ENCODE measurements around the gene CUL2.

Gene CUL2

GRCh38 chr10:35070521-35070920 lies 19.6 kb downstream of the CUL2 start:
- TF ChIP-seq CTCF (conservative IDR thresholded peaks at IDR 0.05; ENCODE audit: control insufficient read depth, insufficient read depth, low read depth, low read length), result no peak
- DNase-seq (ENCODE audit: low read depth), result no peak
- no peak overlapping the region for H3K4me3 ChIP-seq (ENCODE audit: control insufficient read depth, low read depth, low read length)

DNA sequence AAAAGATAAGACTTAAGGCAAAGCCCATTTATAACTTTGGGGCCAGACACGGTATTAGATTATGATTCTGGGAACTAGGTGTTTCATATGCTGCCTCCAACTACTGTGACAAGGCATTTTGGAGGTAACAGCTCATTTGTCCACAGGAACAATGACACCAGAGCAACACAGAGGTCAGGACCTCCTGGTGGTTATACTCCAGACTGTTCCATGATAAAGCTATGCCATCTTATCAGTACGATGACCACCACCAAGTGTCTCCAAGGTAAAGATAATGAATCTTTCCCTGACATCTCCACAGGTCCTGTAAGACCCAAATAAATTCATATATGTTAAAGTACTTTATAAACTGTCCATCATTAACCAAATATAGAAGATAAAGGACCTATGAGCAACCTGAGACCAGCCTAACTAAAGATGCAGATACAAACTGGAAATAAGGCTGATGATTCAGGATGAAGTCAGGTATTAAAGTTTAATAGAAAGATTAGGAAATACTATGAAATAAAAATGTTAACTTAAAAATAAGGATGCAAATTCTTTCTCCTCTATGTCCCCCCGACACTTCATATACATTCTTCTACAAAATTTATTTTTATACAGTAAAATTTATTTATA lies 26.2 kb downstream of the CUL2 start:
- TF ChIP-seq CTCF (conservative IDR thresholded peaks at IDR 0.05; ENCODE audit: control insufficient read depth, insufficient read depth, low read depth, low read length), result no peak
- no peak for DNase-seq (ENCODE audit: low read depth)
- H3K4me3 ChIP-seq (ENCODE audit: control insufficient read depth, low read depth, low read length), result no peak overlapping the region

- peak; percentile 21 for DNase-seq (ENCODE audit: low read depth)
- no peak overlapping the region for H3K4me3 ChIP-seq (ENCODE audit: control insufficient read depth, low read depth, low read length)
- no peak for TF ChIP-seq CTCF (conservative IDR thresholded peaks at IDR 0.05; ENCODE audit: control insufficient read depth, insufficient read depth, low read depth, low read length)
These were observed 30.7 kb downstream of the CUL2 start for GRCh38 chr10:35059481-35059880.

GRCh38 chr10:35058686-35059085 lies 31.5 kb downstream of the CUL2 start:
- no peak for TF ChIP-seq CTCF (conservative IDR thresholded peaks at IDR 0.05; ENCODE audit: control insufficient read depth, insufficient read depth, low read depth, low read length)
- H3K4me3 ChIP-seq (ENCODE audit: control insufficient read depth, low read depth, low read length), result no peak overlapping the region
- DNase-seq (ENCODE audit: low read depth), result no peak

- no peak overlapping the region for H3K4me3 ChIP-seq (ENCODE audit: control insufficient read depth, low read depth, low read length)
- peak; percentile 90 for DNase-seq (ENCODE audit: low read depth)
- TF ChIP-seq CTCF (conservative IDR thresholded peaks at IDR 0.05; ENCODE audit: control insufficient read depth, insufficient read depth, low read depth, low read length), result no peak
These were observed 32.0 kb downstream of the CUL2 start for GRCh38 chr10:35058134-35058533.

DNA sequence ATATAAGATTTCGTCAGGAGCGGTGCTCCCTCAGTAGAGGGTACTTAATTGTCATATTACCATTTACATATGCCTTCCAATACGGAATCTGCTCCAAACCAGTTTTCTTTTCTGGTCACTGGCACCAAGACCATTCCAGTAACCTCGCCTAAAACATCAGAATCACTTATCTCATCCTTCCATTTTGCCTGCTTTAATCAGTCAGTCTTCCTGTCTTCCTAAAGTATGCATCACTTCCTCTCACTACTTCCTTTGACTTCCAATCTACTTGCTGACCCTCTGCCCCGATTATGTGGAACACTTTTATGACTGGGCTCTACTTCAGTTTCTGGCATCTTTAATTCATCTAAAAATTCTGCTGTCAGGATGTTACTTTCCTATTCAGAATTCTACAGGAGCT lies 33.5 kb downstream of the CUL2 start:
- no peak for DNase-seq (ENCODE audit: low read depth)
- H3K4me3 ChIP-seq (ENCODE audit: control insufficient read depth, low read depth, low read length), result no peak overlapping the region
- TF ChIP-seq CTCF (conservative IDR thresholded peaks at IDR 0.05; ENCODE audit: control insufficient read depth, insufficient read depth, low read depth, low read length), result no peak

- H3K4me3 ChIP-seq (ENCODE audit: control insufficient read depth, low read depth, low read length), result no peak overlapping the region
- no peak for TF ChIP-seq CTCF (conservative IDR thresholded peaks at IDR 0.05; ENCODE audit: control insufficient read depth, insufficient read depth, low read depth, low read length)
- DNase-seq (ENCODE audit: low read depth), result no peak
These were observed 34.0 kb downstream of the CUL2 start for GRCh38 chr10:35056133-35056532.

Data from fibroblast of mammary gland (primary cell).